H1 (cell line): ENCODE data around the gene TLR7. TPM values are rescaled to one million over a fixed set of nuclear protein-coding genes. Genes with fewer than 3 reads are reported as not detected.

Experiments
- CTCF ChIA-PET: fragments of 300-600 bp; sonication (Branson Sonifier 250); formaldehyde crosslinking; loops from one replicate; lab custom pipeline; 2021; ENCODE audit not compliant: partially characterized antibody; lab: Charles Lee
- POLR2A ChIA-PET: fragments of 300-600 bp; sonication (Branson Sonifier 250); formaldehyde crosslinking; loops from one replicate; lab custom pipeline; 2021; ENCODE audit warnings: inconsistent platforms; ENCODE audit not compliant: partially characterized antibody; lab: Charles Lee
- DNase-seq, 2 experiments: peaks; one replicate each; pipeline versions ENCODE4 v3.0.0 to v3.0.0-alpha.2; 2010 to 2022; ENCODE audit warnings: low spot score in 2 of 2, low read depth in 1 of 2, mixed read lengths in 1 of 2
- FAIRE-seq: peaks from 2 replicates; lab custom pipeline; 2011; peaks lifted over from hg19 to GRCh38; lab: Jason Lieb, UNC
- H2AFZ ChIP-seq: 2 replicates; pipeline ENCODE4 v1.8.1; 2012; ENCODE audit warnings: low read length, inconsistent platforms
- H2AK5ac ChIP-seq: 2 replicates; pipeline ENCODE4 v1.6.1; 2013; ENCODE audit warnings: low read depth, low read length
- H2BK120ac ChIP-seq: replicated peaks from 2 replicates; pipeline ENCODE3; 2013; ENCODE audit warnings: low read depth, low read length, inconsistent platforms
- H2BK12ac ChIP-seq: 2 replicates; pipeline ENCODE4 v1.6.1; 2013; ENCODE audit warnings: low read depth, low read length
- H2BK15ac ChIP-seq: 2 replicates; pipeline ENCODE4 v1.6.1; 2013; ENCODE audit warnings: low read length
- H2BK20ac ChIP-seq: 2 replicates; pipeline ENCODE4 v1.6.1; 2013; ENCODE audit warnings: low read length
- H2BK5ac ChIP-seq: 2 replicates; pipeline ENCODE4 v1.6.1; 2013; ENCODE audit warnings: low read depth, low read length
- H3K14ac ChIP-seq: 2 replicates; pipeline ENCODE4 v1.6.1; 2013; ENCODE audit warnings: inconsistent platforms; ENCODE audit not compliant: insufficient read length
- H3K18ac ChIP-seq: 2 replicates; pipeline ENCODE4 v1.6.1; 2013; ENCODE audit warnings: low read length; ENCODE audit errors: extremely low read depth
- H3K23ac ChIP-seq: 2 replicates; pipeline ENCODE4 v1.6.1; 2013; ENCODE audit warnings: inconsistent platforms; ENCODE audit not compliant: insufficient read length
- H3K23me2 ChIP-seq: 2 replicates; pipeline ENCODE4 v1.6.1; 2013; ENCODE audit warnings: low read depth, low read length
- H3K27ac ChIP-seq: 2 replicates; pipeline ENCODE4 v1.6.1; 2011; ENCODE audit warnings: low read depth, low read length, inconsistent platforms
- H3K27me3 ChIP-seq, 4 experiments: replicated peaks in 1 of 4; 1 replicate in 1 of 4; 2 replicates in 3 of 4; pipeline versions ENCODE4 v1.6.1 to v1.8.1; 2011 to 2013; ENCODE audit warnings: low read length in 3 of 4, mild to moderate bottlenecking in 3 of 4, inconsistent platforms in 2 of 4, mixed read lengths in 2 of 4, moderate library complexity in 1 of 4; ENCODE audit not compliant: control insufficient read depth in 3 of 4, insufficient read depth in 3 of 4; ENCODE audit errors: extremely low read depth in 1 of 4
- H3K36me3 ChIP-seq, 4 experiments: 2 replicates each; pipeline versions ENCODE4 v1.6.1 to v1.8.1; 2011 to 2013; ENCODE audit warnings: mild to moderate bottlenecking in 4 of 4, low read length in 3 of 4, moderate library complexity in 2 of 4, control low read depth in 1 of 4, inconsistent platforms in 1 of 4; ENCODE audit not compliant: insufficient read depth in 4 of 4, control insufficient read depth in 2 of 4
- H3K4ac ChIP-seq: replicated peaks from 2 replicates; pipeline ENCODE3; 2013; ENCODE audit warnings: low read length, low read depth, mixed read lengths, inconsistent platforms; ENCODE audit not compliant: insufficient read length
- H3K4me1 ChIP-seq, 4 experiments: replicated peaks in 1 of 4; 1 replicate in 1 of 4; 2 replicates in 3 of 4; pipeline versions ENCODE4 v1.6.1 to v1.8.1; 2011 to 2013; ENCODE audit warnings: low read length in 3 of 4, inconsistent platforms in 2 of 4, mixed read lengths in 1 of 4; ENCODE audit not compliant: insufficient read depth in 4 of 4, control insufficient read depth in 3 of 4
- H3K4me2 ChIP-seq, 2 experiments: 2 replicates each; pipeline versions ENCODE4 v1.6.1 to v1.8.1; 2011 to 2013; ENCODE audit warnings: low read depth in 2 of 2, low read length in 2 of 2, control low read depth in 1 of 2, inconsistent platforms in 1 of 2, mild to moderate bottlenecking in 1 of 2; ENCODE audit not compliant: insufficient read depth in 1 of 2
- H3K4me3 ChIP-seq, 4 experiments: fragments of 200-600, 300-600 bp in 1 of 4; sonication (generic), shearing (Covaris generic), sonication (Bioruptor Twin) in 1 of 4; 2 replicates each; pipeline versions ENCODE4 v1.5.1 to v1.8.1; 2011 to 2016; ENCODE audit warnings: low read length in 4 of 4, low read depth in 3 of 4, control low read depth in 2 of 4, inconsistent platforms in 2 of 4, mild to moderate bottlenecking in 2 of 4, mixed read lengths in 1 of 4, moderate library complexity in 1 of 4; ENCODE audit not compliant: insufficient read depth in 2 of 4; ENCODE audit errors: extremely low read depth in 1 of 4
- H3K56ac ChIP-seq: replicated peaks from 2 replicates; pipeline ENCODE3; 2013; ENCODE audit warnings: low read depth, mild to moderate bottlenecking, mixed read lengths, low read length, inconsistent platforms; ENCODE audit not compliant: insufficient read length
- H3K79me1 ChIP-seq: 2 replicates; pipeline ENCODE4 v1.6.1; 2013; ENCODE audit warnings: low read depth, low read length, control low read depth
- H3K79me2 ChIP-seq, 2 experiments: 2 replicates each; pipeline versions ENCODE4 v1.6.1 to v1.8.1; 2012 to 2013; ENCODE audit warnings: low read length in 2 of 2, mild to moderate bottlenecking in 2 of 2, inconsistent platforms in 1 of 2; ENCODE audit not compliant: insufficient read depth in 2 of 2, control insufficient read depth in 1 of 2
- H3K9ac ChIP-seq, 4 experiments: replicated peaks in 1 of 4; 1 replicate in 1 of 4; 2 replicates in 3 of 4; pipeline versions ENCODE4 v1.6.1 to v1.8.1; 2011 to 2013; ENCODE audit warnings: low read depth in 3 of 4, low read length in 3 of 4, control low read depth in 2 of 4, mild to moderate bottlenecking in 2 of 4, moderate library complexity in 2 of 4, inconsistent platforms in 1 of 4; ENCODE audit errors: extremely low read depth in 1 of 4
- H3K9me3 ChIP-seq, 2 experiments: 2 replicates each; pipeline versions ENCODE4 v1.6.1 to v1.8.1; 2012 to 2013; ENCODE audit warnings: mild to moderate bottlenecking in 2 of 2, moderate library complexity in 2 of 2, control low read depth in 1 of 2, inconsistent platforms in 1 of 2, low read depth in 1 of 2, low read length in 1 of 2, mixed read lengths in 1 of 2; ENCODE audit not compliant: insufficient read depth in 2 of 2
- H4K20me1 ChIP-seq, 2 experiments: replicated peaks in 1 of 2; 2 replicates each; pipeline versions ENCODE3 to v1.8.1; 2011 to 2013; ENCODE audit warnings: inconsistent platforms in 2 of 2, low read length in 2 of 2, mild to moderate bottlenecking in 1 of 2; ENCODE audit not compliant: insufficient read depth in 2 of 2, control insufficient read depth in 1 of 2
- H4K5ac ChIP-seq: 2 replicates; pipeline ENCODE4 v1.6.1; 2013; ENCODE audit warnings: low read length, low read depth, mixed read lengths, inconsistent platforms; ENCODE audit not compliant: insufficient read length
- H4K8ac ChIP-seq: 2 replicates; pipeline ENCODE4 v1.8.0; 2013; ENCODE audit warnings: mild to moderate bottlenecking, moderate library complexity, low read length, inconsistent platforms; ENCODE audit not compliant: insufficient read depth; ENCODE audit errors: extremely low read depth
- H4K91ac ChIP-seq: replicated peaks from 2 replicates; pipeline ENCODE3; 2013; ENCODE audit warnings: low read length, mixed read lengths, inconsistent platforms; ENCODE audit not compliant: insufficient read length
- EGR1 ChIP-seq: IDR thresholded peaks from 2 replicates; pipeline ENCODE4 v1.6.1; 2011; ENCODE audit warnings: low read depth, low read length, borderline replicate concordance
- GTF2F1 ChIP-seq: IDR thresholded peaks from 2 replicates; pipeline ENCODE4 v1.6.1; 2012; ENCODE audit warnings: low read depth, low read length, improper control_type of control experiment, borderline replicate concordance
- MAFK ChIP-seq: IDR thresholded peaks from 2 replicates; pipeline ENCODE4 v1.6.1; 2012; ENCODE audit warnings: low read depth, mild to moderate bottlenecking, improper control_type of control experiment, low read length
- RFX5 ChIP-seq: IDR thresholded peaks from 2 replicates; pipeline ENCODE4 v1.6.1; 2011; ENCODE audit warnings: low read depth, low read length, improper control_type of control experiment, borderline replicate concordance
- TAF1 ChIP-seq: IDR thresholded peaks from 2 replicates; pipeline ENCODE4 v1.6.1; 2011; ENCODE audit warnings: mild to moderate bottlenecking, low read depth, low read length
- TBP ChIP-seq: IDR thresholded peaks from 2 replicates; pipeline ENCODE4 v1.6.1; 2011; ENCODE audit warnings: low read depth, low read length, improper control_type of control experiment
- WGBS, 2 experiments: shearing (Covaris generic) in 1 of 2; methylation state at CpG; one replicate each; pipeline versions ENCODE4 v1.1.6 to v1.1.7; 2013 to 2015; ENCODE audit warnings: low lambda C conversion rate in 2 of 2, mixed read lengths in 2 of 2, inconsistent platforms in 1 of 2, low coverage in 1 of 2, missing lambda C conversion rate in 1 of 2; ENCODE audit not compliant: insufficient replicate concordance in 2 of 2, insufficient coverage in 1 of 2, insufficient read length in 1 of 2; ENCODE audit errors: extremely low coverage in 1 of 2, missing lambda C conversion rate in 1 of 2; 5-methylcytosine and 5-hydroxymethylcytosine counted together
- polyA plus RNA-seq, 7 experiments: library from polyadenylated mRNA; depleted of rRNA in 3 of 7; stranded (reverse) in 5 of 7; unstranded in 2 of 7; fragments of >200 nt in 5 of 7; fragments of 200-250 nt in 2 of 7; gene quantifications; 1 replicate in 5 of 7; 2 replicates in 1 of 7; 4 replicates in 1 of 7; pipeline versions ENCODE4 v1.2.1 to v1.2.3, GENCODE V29; 2011 to 2013; ENCODE audit warnings: missing spikeins in 2 of 7, mixed read lengths in 2 of 7
- total RNA-seq: library from RNA; stranded (reverse); fragmentation: NEBNext Ultra II Directional; extraction: Animal tissue kit (Norgen Biotek cat#: 25700); gene quantifications from 2 replicates; pipeline ENCODE4 v1.2.1, GENCODE V29; 2021
- TF ChIP-seq, protein P1 (sequence below): IDR thresholded peaks from 2 replicates; pipeline ENCODE4 v1.6.1; 2012; ENCODE audit warnings: low read length, inconsistent platforms

Gene TLR7
- total and polyA plus RNA-seq, 2 of the 8 experiments (the other 6 are each of a cell fraction or from before 2014, with no cell fraction given) = 0.02 TPM; not detected in 1

GRCh38 chrX:12878536-12878935 lies 11.7 kb downstream of the TLR7 start:
- H3K4me3 ChIP-seq = no peak overlapping the region
- ChIA-PET POLR2A (no interaction called here), CTCF (interaction anchor here (0.6 to 1.3 kb wide), 2 partner anchors 65 to 1777 kb away, joined by 3 read pairs; no protein-coding TSS in a partner anchor)
- H3K4me2 ChIP-seq = no peak overlapping the region
- H3K23ac ChIP-seq = no peak overlapping the region
- no peak overlapping the region for H2BK120ac ChIP-seq
- H3K23me2 ChIP-seq = no peaks in the 10 kb centered on the region
- H3K79me2 ChIP-seq = no peaks in the 10 kb centered on the region
- H3K18ac ChIP-seq = no peak overlapping the region
- H3K56ac ChIP-seq = no peak overlapping the region
- no peak overlapping the region for H3K14ac ChIP-seq
- no peaks in the 10 kb centered on the region for H3K36me3 ChIP-seq
- no peak overlapping the region for H2BK12ac ChIP-seq
- no peak for FAIRE-seq
- H4K91ac ChIP-seq = no peak overlapping the region
- no peaks in the 10 kb centered on the region for H3K79me1 ChIP-seq
- no peak overlapping the region for H2BK15ac ChIP-seq
- no peak overlapping the region for H2BK5ac ChIP-seq
- H3K4ac ChIP-seq = no peak overlapping the region
- no peak overlapping the region for H3K9ac ChIP-seq
- no peak overlapping the region for H4K8ac ChIP-seq
- no peaks in the 10 kb centered on the region for H4K20me1 ChIP-seq
- H3K27me3 ChIP-seq = no peaks in the 10 kb centered on the region
- no peak overlapping the region for H2AFZ ChIP-seq
- no peak for DNase-seq
- WGBS, 2 experiments = 100% methylated on average over 1 of the region's 1 CpG; no CpG with 5 or more reads in 1 of the 2 experiments
- no peak overlapping the region for H4K5ac ChIP-seq
- no peak overlapping the region for H3K27ac ChIP-seq
- no peak overlapping the region for H2AK5ac ChIP-seq
- no peak overlapping the region for H2BK20ac ChIP-seq
- H3K4me1 ChIP-seq = no peaks in the 10 kb centered on the region
- no peaks in the 10 kb centered on the region for H3K9me3 ChIP-seq
- TF ChIP-seq TBP = no peak
- TF ChIP-seq, protein P1, sequence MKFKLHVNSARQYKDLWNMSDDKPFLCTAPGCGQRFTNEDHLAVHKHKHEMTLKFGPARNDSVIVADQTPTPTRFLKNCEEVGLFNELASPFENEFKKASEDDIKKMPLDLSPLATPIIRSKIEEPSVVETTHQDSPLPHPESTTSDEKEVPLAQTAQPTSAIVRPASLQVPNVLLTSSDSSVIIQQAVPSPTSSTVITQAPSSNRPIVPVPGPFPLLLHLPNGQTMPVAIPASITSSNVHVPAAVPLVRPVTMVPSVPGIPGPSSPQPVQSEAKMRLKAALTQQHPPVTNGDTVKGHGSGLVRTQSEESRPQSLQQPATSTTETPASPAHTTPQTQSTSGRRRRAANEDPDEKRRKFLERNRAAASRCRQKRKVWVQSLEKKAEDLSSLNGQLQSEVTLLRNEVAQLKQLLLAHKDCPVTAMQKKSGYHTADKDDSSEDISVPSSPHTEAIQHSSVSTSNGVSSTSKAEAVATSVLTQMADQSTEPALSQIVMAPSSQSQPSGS = no peak
- no peak for TF ChIP-seq EGR1
- TF ChIP-seq TAF1 = no peak
- TF ChIP-seq RFX5 = no peak
- TF ChIP-seq MAFK = no peak
- no peak for TF ChIP-seq GTF2F1
